K562 (cell line): Measurements from ENCODE around the gene TMEM89. TPM values are rescaled to one million over a fixed set of nuclear protein-coding genes. Genes with fewer than 3 reads are reported as not detected.
A peak's percentile ranks its signal among the peaks of the same experiment; 100 is the strongest.

Experiments used
- ATAC-seq: fragments of 200-7000 bp; cut with Tn5 transposase; 3 replicates; pipeline ENCODE4 v1.9.1; 2020; ENCODE audit warnings: moderate library complexity
- BruUV-seq: library from RNA; stranded (reverse); fragments of 400-500 nt; replicated peaks from 2 replicates; lab custom pipeline; 2021; lab: Mats Ljungman, UMichigan
- CTCF ChIA-PET: fragments of 300-600 bp; formaldehyde crosslinking; extraction: SDS; loops from one replicate; lab custom pipeline; 2021; ENCODE audit warnings: low intra/inter-chr PET ratio; lab: Yijun Ruan, JAX
- POLR2A ChIA-PET: fragments of 300-600, 350-650 bp; sonication (Branson Sonifier 250); formaldehyde crosslinking; extraction: SDS; loops from one replicate; lab custom pipeline; 2021; ENCODE audit warnings: antibody characterized with exemption, inconsistent platforms; lab: Yijun Ruan, JAX
- DNase-seq, 4 experiments: peaks; one replicate each; pipeline versions ENCODE4 v3.0.0 to v3.0.0-alpha.2; 2011 to 2018; ENCODE audit warnings: low spot score in 3 of 4, mixed read lengths in 3 of 4; ENCODE audit errors: extremely low read depth in 1 of 4
- FAIRE-seq: peaks from 2 replicates; lab custom pipeline; 2011; peaks lifted over from hg19 to GRCh38; lab: Jason Lieb, UNC
- H2AFZ ChIP-seq: 2 replicates; pipeline ENCODE4 v1.6.0; 2011; ENCODE audit warnings: low read depth, low read length, control low read depth, inconsistent platforms
- H3K27ac ChIP-seq: fragments of 200-600 bp; 3 replicates; pipeline ENCODE4 v1.8.0; 2011; ENCODE audit warnings: low read depth, mild to moderate bottlenecking, control low read depth, inconsistent platforms, low read length, moderate library complexity, mixed read lengths; ENCODE audit errors: extremely low read depth
- H3K27me3 ChIP-seq, 2 experiments: fragments of 300-600 bp in 1 of 2; 2 replicates in 1 of 2; 3 replicates in 1 of 2; pipeline versions ENCODE4 v1.6.0 to v1.8.0; 2011; ENCODE audit warnings: inconsistent platforms in 2 of 2, low read length in 2 of 2, mild to moderate bottlenecking in 1 of 2, mixed read lengths in 1 of 2, moderate library complexity in 1 of 2; ENCODE audit not compliant: control insufficient read depth in 2 of 2, insufficient read depth in 2 of 2
- H3K36me3 ChIP-seq: fragments of 300-600 bp; 3 replicates; pipeline ENCODE4 v1.8.0; 2011; ENCODE audit warnings: mild to moderate bottlenecking, low read length, inconsistent platforms; ENCODE audit not compliant: control insufficient read depth, insufficient read depth
- H3K4me1 ChIP-seq, 2 experiments: fragments of 200-600 bp in 1 of 2; replicated peaks in 1 of 2; 2 replicates in 1 of 2; 3 replicates in 1 of 2; pipeline versions ENCODE4 v1.5.1 to v1.8.0; 2011; ENCODE audit warnings: inconsistent platforms in 2 of 2, low read length in 2 of 2, mild to moderate bottlenecking in 1 of 2, mixed read lengths in 1 of 2, moderate library complexity in 1 of 2; ENCODE audit not compliant: control insufficient read depth in 2 of 2, insufficient read depth in 2 of 2
- H3K4me2 ChIP-seq: 2 replicates; pipeline ENCODE4 v1.6.1; 2011; ENCODE audit warnings: low read length, control low read depth, inconsistent platforms, mixed read lengths; ENCODE audit not compliant: insufficient read depth
- H3K4me3 ChIP-seq: fragments of 200-600 bp; sonication (generic), shearing (Covaris generic); 2 replicates; pipeline ENCODE4 v1.5.1; 2016; ENCODE audit warnings: control low read depth, inconsistent platforms
- H3K79me2 ChIP-seq: fragments of 200-600 bp; 3 replicates; pipeline ENCODE4 v1.8.0; 2011; ENCODE audit warnings: low read length, inconsistent platforms; ENCODE audit not compliant: control insufficient read depth, insufficient read depth
- H3K9ac ChIP-seq, 2 experiments: 2 replicates each; pipeline versions ENCODE4 v1.6.0 to v1.6.1; 2011; ENCODE audit warnings: low read depth in 2 of 2, low read length in 2 of 2, control low read depth in 1 of 2, inconsistent platforms in 1 of 2, mild to moderate bottlenecking in 1 of 2, mixed read lengths in 1 of 2; ENCODE audit not compliant: insufficient read depth in 1 of 2
- H3K9me1 ChIP-seq: one replicate; pipeline ENCODE4 v1.6.0; 2011; ENCODE audit warnings: inconsistent platforms, mild to moderate bottlenecking, low read length, moderate library complexity; ENCODE audit not compliant: control insufficient read depth, insufficient read depth
- H3K9me3 ChIP-seq: replicated peaks from 2 replicates; pipeline ENCODE4 v1.5.1; 2011; ENCODE audit warnings: low read depth, low read length, inconsistent platforms; ENCODE audit not compliant: control insufficient read depth, insufficient read depth
- H4K20me1 ChIP-seq: replicated peaks from 2 replicates; pipeline ENCODE4 v1.6.1; 2011; ENCODE audit warnings: low read length, inconsistent platforms, mixed read lengths; ENCODE audit not compliant: control insufficient read depth, insufficient read depth
- ATF1 ChIP-seq, 2 experiments: fragments of 450-650 bp in 1 of 2; IDR thresholded peaks; 2 replicates each; pipeline ENCODE4 v1.6.1; 2016; ENCODE audit warnings: missing compliant biosample characterization in 1 of 2, missing genetic modification characterization in 1 of 2
- CBFA2T3 ChIP-seq: fragments of 450-650 bp; IDR thresholded peaks from 2 replicates; pipeline ENCODE4 v1.6.1; 2017
- CBX5 ChIP-seq: IDR thresholded peaks from 2 replicates; pipeline ENCODE4 v1.6.1; 2014; ENCODE audit warnings: low read depth, borderline replicate concordance
- FOXJ2 ChIP-seq: fragments of 200-800 bp; sonication (Bioruptor generic); IDR thresholded peaks from 2 replicates; pipeline ENCODE4 v1.6.1; 2016; ENCODE audit warnings: missing genetic modification characterization, missing compliant biosample characterization
- KDM4B ChIP-seq, 2 experiments: fragments of 450-650 bp in 1 of 2; sonication (generic) in 1 of 2; IDR thresholded peaks; 2 replicates each; pipeline ENCODE4 v1.6.1; 2016 to 2017; ENCODE audit warnings: borderline replicate concordance in 2 of 2, antibody characterized with exemption in 1 of 2, low read depth in 1 of 2, mild to moderate bottlenecking in 1 of 2
- NCOA4 ChIP-seq: fragments of 450-650 bp; IDR thresholded peaks from 2 replicates; pipeline ENCODE4 v1.6.1; 2018; ENCODE audit warnings: mild to moderate bottlenecking; ENCODE audit not compliant: partially characterized antibody
- NFIC ChIP-seq: fragments of 450-650 bp; IDR thresholded peaks from 2 replicates; pipeline ENCODE4 v1.6.1; 2017; ENCODE audit warnings: mild to moderate bottlenecking, inconsistent platforms
- RCOR1 ChIP-seq, 2 experiments: IDR thresholded peaks; 2 replicates each; pipeline ENCODE4 v1.6.1; 2012; ENCODE audit warnings: low read depth in 2 of 2, low read length in 2 of 2, borderline replicate concordance in 1 of 2, improper control_type of control experiment in 1 of 2
- TRIM28 ChIP-seq: fragments of 450-650 bp; IDR thresholded peaks from 2 replicates; pipeline ENCODE4 v1.6.1; 2017
- YBX1 ChIP-seq: fragments of 450-650 bp; IDR thresholded peaks from 2 replicates; pipeline ENCODE4 v1.7.1; 2016; ENCODE audit warnings: mild to moderate bottlenecking
- ZC3H4 ChIP-seq: sonication (generic); formaldehyde crosslinking; IDR thresholded peaks from 2 replicates; pipeline ENCODE4 v1.9.0; 2021; ENCODE audit warnings: missing genetic modification reagents, borderline replicate concordance
- ZFP30 ChIP-seq: fragments of 250-450 bp; sonication (Bioruptor Pico); IDR thresholded peaks from 2 replicates; pipeline ENCODE4 v1.8.0; 2022; ENCODE audit warnings: moderate library complexity, mild to moderate bottlenecking, inconsistent platforms, borderline replicate concordance
- ZNF561 ChIP-seq: fragments of 450-650 bp; formaldehyde crosslinking; conservative IDR thresholded peaks from 2 replicates; pipeline ENCODE4 v1.4.0; 2020; ENCODE audit warnings: mild to moderate bottlenecking, moderate library complexity
- ZNF586 ChIP-seq: fragments of 450-650 bp; formaldehyde crosslinking; conservative IDR thresholded peaks from 2 replicates; pipeline ENCODE4 v1.4.0; 2020; ENCODE audit warnings: mild to moderate bottlenecking, moderate library complexity
- ZNF740 ChIP-seq, 3 experiments: fragments of 200-800 bp in 1 of 3; sonication (Bioruptor generic) in 1 of 3; sonication (generic) in 1 of 3; formaldehyde crosslinking in 1 of 3; IDR thresholded peaks; 2 replicates each; pipeline versions ENCODE4 v1.6.1 to v1.8.0; 2016 to 2022; ENCODE audit warnings: mild to moderate bottlenecking in 2 of 3, missing compliant biosample characterization in 2 of 3, missing genetic modification characterization in 2 of 3, missing genetic modification reagents in 1 of 3
- ZNF780A ChIP-seq: fragments of 250-450 bp; sonication (Bioruptor Pico); IDR thresholded peaks from 2 replicates; pipeline ENCODE4 v1.5.0; 2021; ENCODE audit warnings: mild to moderate bottlenecking
- WGBS: fragments of 100-300 bp; shearing (Covaris generic); methylation state at CpG from one replicate; pipeline ENCODE4 v1.1.6; 2016; ENCODE audit warnings: low coverage, mixed read lengths; ENCODE audit not compliant: insufficient coverage; ENCODE audit errors: missing lambda C conversion rate; 5-methylcytosine and 5-hydroxymethylcytosine counted together
- in situ Hi-C: fragments of 300-500 bp; cut with MboI; formaldehyde crosslinking; loops from 4 replicates; pipeline ENCODE4 v1.15.0; 2018; ENCODE audit warnings: inconsistent platforms, mixed read lengths
- intact Hi-C: fragments of 100-400 bp; cut with micrococcal nuclease; formaldehyde crosslinking; loops from 2 replicates; pipeline ENCODE4 v1.14.2; 2022
- polyA plus RNA-seq, 8 experiments: library from polyadenylated mRNA; depleted of rRNA in 4 of 8; stranded (reverse) in 5 of 8; unstranded in 3 of 8; fragments of >200 nt; fragmentation: Nextera tagmentation in 2 of 8; fragmentation: Illumina TruSeq in 1 of 8; extraction: Ambion mirVana in 2 of 8; extraction: Trizol in 1 of 8; gene quantifications; 2 replicates each; pipeline versions ENCODE4 v1.2.1 to v1.2.3, GENCODE V29; 2011 to 2014; ENCODE audit warnings: inconsistent platforms in 1 of 8, missing spikeins in 1 of 8
- total RNA-seq, 7 experiments: library from RNA; depleted of rRNA in 6 of 7; stranded (reverse); fragments of >200 nt in 6 of 7; fragmentation: Illumina TruSeq in 2 of 7; extraction: Trizol in 2 of 7; gene quantifications; 2 replicates each; pipeline versions ENCODE4 v1.2.1 to v1.2.3, GENCODE V29; 2011 to 2021; ENCODE audit warnings: low replicate concordance in 1 of 7
- TF ChIP-seq, protein P1 (sequence below): fragments of 150-350 bp; conservative IDR thresholded peaks from 2 replicates; pipeline ENCODE4 v1.6.1; 2014; ENCODE audit warnings: low read length

TMEM89 gene
- total and polyA plus RNA-seq, 9 of the 15 experiments (the other 6 are each of a cell fraction or from before 2014, with no cell fraction given) = not detected

DNA sequence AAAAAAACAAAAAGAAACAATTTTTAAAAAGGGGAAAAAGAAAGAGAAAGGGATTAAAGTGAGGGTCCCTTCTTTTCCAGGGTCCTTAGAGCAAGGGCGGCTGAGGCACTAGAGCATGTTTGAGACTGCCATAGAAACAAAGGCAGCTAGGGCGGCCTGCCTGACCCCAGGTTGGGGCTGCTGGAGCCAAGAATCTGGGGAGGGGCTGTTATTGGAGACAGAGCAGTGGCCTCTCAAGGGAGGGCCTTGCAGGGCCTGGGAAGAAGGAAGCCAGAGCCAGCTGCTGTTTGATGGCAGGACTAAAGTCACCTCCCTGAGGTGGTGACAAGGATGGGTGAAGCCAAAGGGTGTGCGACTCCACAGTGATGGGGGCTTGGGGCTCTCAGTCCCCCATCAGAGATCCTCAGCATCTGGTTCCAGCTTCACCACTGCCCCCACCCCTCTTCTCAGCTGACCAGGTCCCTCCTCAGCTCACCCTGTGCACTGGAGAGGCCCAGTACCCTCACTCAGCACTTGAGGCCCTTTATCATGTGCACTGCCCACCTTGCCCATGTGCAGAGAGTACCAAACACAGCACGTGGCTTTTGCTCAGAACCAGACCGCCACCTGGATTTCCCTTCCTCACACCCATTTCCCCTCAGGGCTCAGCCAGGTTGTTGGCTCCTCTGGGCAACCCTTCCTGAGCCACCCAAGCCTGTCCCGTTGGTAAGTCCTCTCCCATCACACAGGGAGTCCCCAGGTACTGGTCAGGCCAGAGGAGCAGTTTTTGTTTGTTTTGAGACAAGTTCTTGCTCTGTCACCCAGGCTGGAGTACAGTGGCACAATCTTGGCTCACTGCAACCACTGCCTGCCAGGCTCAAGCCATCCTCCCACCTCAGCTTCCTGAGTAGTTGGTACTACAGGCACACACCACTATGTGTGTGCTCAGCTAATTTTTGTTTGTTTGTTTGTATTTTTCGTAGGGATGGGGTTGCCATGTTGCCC, 1.7 kb downstream of the TMEM89 start (continued):
- TF ChIP-seq, protein P1, sequence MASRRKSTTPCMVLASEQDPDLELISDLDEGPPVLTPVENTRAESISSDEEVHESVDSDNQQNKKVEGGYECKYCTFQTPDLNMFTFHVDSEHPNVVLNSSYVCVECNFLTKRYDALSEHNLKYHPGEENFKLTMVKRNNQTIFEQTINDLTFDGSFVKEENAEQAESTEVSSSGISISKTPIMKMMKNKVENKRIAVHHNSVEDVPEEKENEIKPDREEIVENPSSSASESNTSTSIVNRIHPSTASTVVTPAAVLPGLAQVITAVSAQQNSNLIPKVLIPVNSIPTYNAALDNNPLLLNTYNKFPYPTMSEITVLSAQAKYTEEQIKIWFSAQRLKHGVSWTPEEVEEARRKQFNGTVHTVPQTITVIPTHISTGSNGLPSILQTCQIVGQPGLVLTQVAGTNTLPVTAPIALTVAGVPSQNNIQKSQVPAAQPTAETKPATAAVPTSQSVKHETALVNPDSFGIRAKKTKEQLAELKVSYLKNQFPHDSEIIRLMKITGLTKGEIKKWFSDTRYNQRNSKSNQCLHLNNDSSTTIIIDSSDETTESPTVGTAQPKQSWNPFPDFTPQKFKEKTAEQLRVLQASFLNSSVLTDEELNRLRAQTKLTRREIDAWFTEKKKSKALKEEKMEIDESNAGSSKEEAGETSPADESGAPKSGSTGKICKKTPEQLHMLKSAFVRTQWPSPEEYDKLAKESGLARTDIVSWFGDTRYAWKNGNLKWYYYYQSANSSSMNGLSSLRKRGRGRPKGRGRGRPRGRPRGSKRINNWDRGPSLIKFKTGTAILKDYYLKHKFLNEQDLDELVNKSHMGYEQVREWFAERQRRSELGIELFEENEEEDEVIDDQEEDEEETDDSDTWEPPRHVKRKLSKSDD = no peak
- TF ChIP-seq NCOA4 (no peak), ZC3H4 (CRISPR knock-in tag) (no peak), TRIM28 (no peak), RCOR1 (IDR thresholded peaks at IDR 0.05; ENCODE audit: borderline replicate concordance in 1 of 2, low read depth in 2 of 2, low read length in 2 of 2) (no peak), ZNF586 (CRISPR knock-in tag) (no peak), YBX1 (no peak)

- FAIRE-seq = no peak
- Histone ChIP-seq H3K79me2 (no peaks in the 10 kb centered on the region), H2AFZ (no peak overlapping the region), H3K27me3 (no peaks in the 10 kb centered on the region), H3K4me3 (no peak overlapping the region), H3K4me1 (peaks cover 0 to 7% of the 10 kb centered on the region in 2 experiments; a peak in 2 of 5 replicates), H3K9ac (no peak overlapping the region), H3K9me1 (no peaks in the 10 kb centered on the region), H3K27ac (no peak overlapping the region), H3K36me3 (no peaks in the 10 kb centered on the region), H3K4me2 (no peak overlapping the region), H3K9me3 (peaks cover 6% of the 10 kb centered on the region; the same call in 1 of the 2 replicates), H4K20me1 (no peaks in the 10 kb centered on the region)
- BruUV-seq = no TSS peak
- WGBS = 21% methylated on average over 4 of the region's 4 CpGs
- ChIA-PET CTCF (no interaction called here), POLR2A (no interaction called here)
- in situ Hi-C loops (no loop called here), intact Hi-C loops (no loop called here)
- ATAC-seq = no peak
- DNase-seq = no peak
- TF ChIP-seq CBFA2T3 (no peak), ZNF780A (CRISPR knock-in tag) (no peak), KDM4B (IDR thresholded peaks at IDR 0.05; ENCODE audit: borderline replicate concordance in 2 of 2, low read depth in 1 of 2) (no peak), ATF1 (CRISPR knock-in tag; IDR thresholded peaks at IDR 0.05) (no peak), ATF1 (tag; IDR thresholded peaks at IDR 0.05) (no peak), ZNF740 (CRISPR knock-in tag; IDR thresholded peaks at IDR 0.05) (no peak), ZNF740 (tag; IDR thresholded peaks at IDR 0.05) (no peak), ZFP30 (CRISPR knock-in tag) (no peak), NFIC (no peak), FOXJ2 (no peak), ZNF561 (CRISPR knock-in tag) (peak; percentile 86; the same call in 1 of the 2 replicates), CBX5 (peak; percentile 94)
Measured at GRCh38 chr3:48617559-48617958, 4.0 kb downstream of the TMEM89 start.
